Endothelial cell of umbilical vein (primary cell): ENCODE results near the gene P2RX4. TPM values are rescaled to one million over a fixed set of nuclear protein-coding genes. Genes with fewer than 3 reads are reported as not detected.

Experiments
- BruUV-seq: library from RNA; stranded (reverse); fragments of 400-500 nt; replicated peaks from 2 replicates; lab custom pipeline; 2021; lab: Mats Ljungman, UMichigan
- CTCF ChIA-PET: fragments of 300-600, 350-600 bp; sonication (Branson Sonifier 250); formaldehyde crosslinking; loops from one replicate; lab custom pipeline; 2021; ENCODE audit warnings: antibody characterized with exemption, inconsistent platforms; lab: Charles Lee
- POLR2A ChIA-PET: fragments of 300-600, 350-600 bp; sonication (Branson Sonifier 250); formaldehyde crosslinking; loops from one replicate; lab custom pipeline; 2021; ENCODE audit warnings: antibody characterized with exemption, inconsistent platforms; lab: Charles Lee
- DNase-seq: peaks from one replicate; pipeline ENCODE4 v3.0.0-alpha.2; 2011; ENCODE audit warnings: low read depth, low spot score
- FAIRE-seq: peaks from 2 replicates; lab custom pipeline; 2011; peaks lifted over from hg19 to GRCh38; lab: Jason Lieb, UNC
- H2AFZ ChIP-seq: 2 replicates; pipeline ENCODE4 v1.6.0; 2012; ENCODE audit warnings: low read depth, low read length, control low read depth, inconsistent platforms
- H3K27ac ChIP-seq: 2 replicates; pipeline ENCODE4 v1.5.1; 2011; ENCODE audit warnings: low read depth, mild to moderate bottlenecking, control low read depth, low read length, moderate library complexity; ENCODE audit not compliant: insufficient read depth
- H3K27me3 ChIP-seq, 2 experiments: 2 replicates each; pipeline versions ENCODE4 v1.6.0 to v1.6.1; 2011; ENCODE audit warnings: low read length in 2 of 2, mixed read lengths in 1 of 2; ENCODE audit not compliant: control insufficient read depth in 2 of 2, insufficient read depth in 2 of 2
- H3K36me3 ChIP-seq, 2 experiments: 2 replicates in 1 of 2; 3 replicates in 1 of 2; pipeline ENCODE4 v1.5.1; 2011; ENCODE audit warnings: low read length in 2 of 2, mild to moderate bottlenecking in 1 of 2, moderate library complexity in 1 of 2; ENCODE audit not compliant: control insufficient read depth in 2 of 2, insufficient read depth in 2 of 2; ENCODE audit errors: extremely low read depth in 1 of 2
- H3K4me1 ChIP-seq: 3 replicates; pipeline ENCODE4 v1.5.1; 2011; ENCODE audit warnings: mild to moderate bottlenecking, low read length; ENCODE audit not compliant: control insufficient read depth, insufficient read depth; ENCODE audit errors: extremely low read depth
- H3K4me2 ChIP-seq: 2 replicates; pipeline ENCODE4 v1.6.1; 2011; ENCODE audit warnings: low read length, control low read depth, mixed read lengths; ENCODE audit not compliant: insufficient read depth
- H3K4me3 ChIP-seq, 3 experiments: fragments of 200-600 bp in 1 of 3; sonication (generic), shearing (Covaris generic) in 1 of 3; replicated peaks in 1 of 3; 2 replicates each; pipeline ENCODE4 v1.5.1; 2011 to 2016; ENCODE audit warnings: control low read depth in 3 of 3, low read length in 3 of 3, mild to moderate bottlenecking in 2 of 3, inconsistent platforms in 1 of 3, low read depth in 1 of 3, moderate library complexity in 1 of 3; ENCODE audit not compliant: insufficient read depth in 1 of 3
- H3K79me2 ChIP-seq: 2 replicates; pipeline ENCODE4 v1.6.0; 2012; ENCODE audit warnings: low read length, inconsistent platforms; ENCODE audit not compliant: control insufficient read depth, insufficient read depth
- H3K9ac ChIP-seq: replicated peaks from 2 replicates; pipeline ENCODE3; 2011; ENCODE audit warnings: low read length, control low read depth; ENCODE audit not compliant: insufficient read depth; ENCODE audit errors: extremely low read depth
- H3K9me1 ChIP-seq: replicated peaks from 3 replicates; pipeline ENCODE4 v1.6.0; 2011; ENCODE audit warnings: mild to moderate bottlenecking, low read length; ENCODE audit not compliant: control insufficient read depth, insufficient read depth; ENCODE audit errors: extremely low read depth
- H3K9me3 ChIP-seq: replicated peaks from 2 replicates; pipeline ENCODE4 v1.5.1; 2012; ENCODE audit warnings: low read length, inconsistent platforms; ENCODE audit not compliant: control insufficient read depth, insufficient read depth
- H4K20me1 ChIP-seq: replicated peaks from 2 replicates; pipeline ENCODE3; 2011; ENCODE audit warnings: mild to moderate bottlenecking, low read length; ENCODE audit not compliant: control insufficient read depth, insufficient read depth; ENCODE audit errors: extremely low read depth
- CTCF ChIP-seq, 2 donors: IDR thresholded peaks; 1 replicate in 1 of 2; 2 replicates in 1 of 2; pipeline ENCODE4 v1.5.1; 2011; ENCODE audit warnings: low read length in 2 of 2, mild to moderate bottlenecking in 2 of 2, moderate library complexity in 2 of 2, control low read depth in 1 of 2, inconsistent platforms in 1 of 2, low read depth in 1 of 2; ENCODE audit not compliant: insufficient read depth in 1 of 2; ENCODE audit errors: extremely low read depth in 1 of 2
- EZH2 ChIP-seq: IDR thresholded peaks from 2 replicates; pipeline ENCODE4 v1.6.1; 2012; ENCODE audit warnings: borderline replicate concordance, low read depth, mild to moderate bottlenecking, moderate library complexity, low read length, inconsistent platforms; ENCODE audit not compliant: severe bottlenecking
- FOS ChIP-seq: IDR thresholded peaks from 2 replicates; pipeline ENCODE4 v1.6.1; 2011; ENCODE audit warnings: mild to moderate bottlenecking, low read length, moderate library complexity, borderline replicate concordance; ENCODE audit not compliant: insufficient read depth
- GATA2 ChIP-seq: IDR thresholded peaks from 2 replicates; pipeline ENCODE4 v1.7.0; 2011; ENCODE audit warnings: low read depth, mild to moderate bottlenecking, moderate library complexity, mixed read lengths, low read length; ENCODE audit not compliant: insufficient read length, insufficient read depth
- JUN ChIP-seq: IDR thresholded peaks from 2 replicates; pipeline ENCODE4 v1.6.1; 2011; ENCODE audit warnings: borderline replicate concordance, low read depth; ENCODE audit not compliant: insufficient read length, insufficient read depth
- MAX ChIP-seq: IDR thresholded peaks from 2 replicates; pipeline ENCODE4 v1.6.1; 2011; ENCODE audit not compliant: insufficient read depth, insufficient read length
- MYC ChIP-seq: IDR thresholded peaks from one replicate; pipeline ENCODE4 v1.6.1; 2011; ENCODE audit warnings: mild to moderate bottlenecking, low read depth, low read length
- POLR2A ChIP-seq: IDR thresholded peaks from 2 replicates; pipeline ENCODE4 v1.6.1; 2012; ENCODE audit warnings: low read depth, mild to moderate bottlenecking, control low read depth, low read length
- POLR2AphosphoS5 ChIP-seq: IDR thresholded peaks from 2 replicates; pipeline ENCODE4 v1.6.1; 2012; ENCODE audit warnings: low read depth, mild to moderate bottlenecking, control low read depth, low read length, moderate library complexity; ENCODE audit not compliant: insufficient read depth
- dilution Hi-C: fragments of 300-500 bp; cut with MboI; formaldehyde crosslinking; loops from one replicate; pipeline ENCODE4 v1.15.0; 2019; ENCODE audit warnings: low sequenced_read_pairs; ENCODE audit not compliant: extremely low pct_ligation_motif_present
- intact Hi-C: fragments of 100-400 bp; cut with micrococcal nuclease; formaldehyde crosslinking; loops from one replicate; pipeline ENCODE4 v1.10.0; 2022
- polyA plus RNA-seq, 4 experiments: library from polyadenylated mRNA; depleted of rRNA in 3 of 4; stranded (reverse) in 3 of 4; unstranded in 1 of 4; fragments of >200 nt; gene quantifications; 2 replicates each; pipeline versions ENCODE4 v1.2.1 to v1.2.3, GENCODE V29; 2011 to 2012; ENCODE audit warnings: missing spikeins in 1 of 4
- total RNA-seq: library from RNA; stranded (reverse); gene quantifications from 2 replicates; pipeline ENCODE4 v1.2.3, GENCODE V29; 2021

P2RX4 gene
- total and polyA plus RNA-seq, 2 donors (not counting 3 experiments of a cell fraction or from before 2014, with no cell fraction given), result 92.8 to 116 TPM

DNA sequence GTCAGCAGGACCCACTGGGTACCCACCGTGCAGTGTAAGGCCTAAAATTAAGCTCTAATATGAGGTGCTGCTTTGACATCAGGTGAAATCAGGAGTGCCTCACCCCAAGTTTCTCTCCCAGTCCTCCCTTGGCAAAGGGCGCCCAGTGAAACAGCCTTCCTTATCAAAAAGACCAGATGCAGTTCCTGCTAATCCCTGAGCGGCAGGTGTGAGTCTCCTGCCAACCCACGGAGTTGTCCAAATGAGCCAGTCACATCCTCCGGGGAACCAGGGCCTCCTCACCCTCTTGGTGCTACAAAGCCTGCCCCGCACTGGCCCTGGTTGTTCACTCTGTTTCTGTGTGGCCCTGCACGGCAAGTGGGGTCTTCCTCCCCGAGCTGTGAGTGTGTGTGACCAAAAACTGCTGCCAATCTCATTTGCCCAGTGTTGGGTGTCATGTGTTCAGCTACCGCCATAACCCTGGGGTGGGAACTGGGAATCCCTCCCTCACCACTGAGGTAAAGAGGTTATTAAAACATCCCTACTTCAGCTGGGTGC is 20.2 kb upstream of the P2RX4 start:
- peak overlapping the region; percentile 40 for H3K9ac ChIP-seq
- dilution Hi-C loops, result no loop called here
- DNase-seq, result peak; percentile 51
- H3K4me2 ChIP-seq, result peak overlapping the region; percentile 50
- TF ChIP-seq MAX (no peak), POLR2AphosphoS5 (no peak), JUN (no peak), CTCF (IDR thresholded peaks at IDR 0.05; ENCODE audit: extremely low read depth in 1 of 2, insufficient read depth in 1 of 2, low read depth in 1 of 2, low read length in 2 of 2) (no peak), GATA2 (no peak), POLR2A (no peak), MYC (no peak), FOS (no peak), EZH2 (no peak)
- POLR2A ChIA-PET, result interaction anchor here (0.7 to 1.0 kb wide), 2 partner anchors 12 to 21 kb away, joined by 5 read pairs; no protein-coding TSS in a partner anchor
- peak overlapping the region; percentile 92 for H3K27ac ChIP-seq
- peaks cover 51% of the 10 kb centered on the region for H3K4me1 ChIP-seq
- no peaks in the 10 kb centered on the region for H3K27me3 ChIP-seq
- no peaks in the 10 kb centered on the region for H3K9me3 ChIP-seq
- no TSS peak for BruUV-seq
- no peaks in the 10 kb centered on the region for H3K9me1 ChIP-seq
- no peaks in the 10 kb centered on the region for H3K79me2 ChIP-seq
- no peak for FAIRE-seq
- H3K36me3 ChIP-seq, result no peaks in the 10 kb centered on the region
- no peak overlapping the region for H3K4me3 ChIP-seq
- intact Hi-C loops, result loop anchor here (1.0 to 2.0 kb wide), 6 partner anchors 16 to 57 kb away; partner anchors contain the start of genes P2RX4 and P2RX7
- peak overlapping the region; percentile 78 for H2AFZ ChIP-seq
- no peaks in the 10 kb centered on the region for H4K20me1 ChIP-seq
- CTCF ChIA-PET, result interaction anchor here (0.8 to 2.0 kb wide), 4 partner anchors 19 to 35 kb away, joined by 3 to 5 read pairs (median 4); no protein-coding TSS in a partner anchor
